Lung (tissue), 12 donors: ENCODE results near the gene BIRC5. TPM values are rescaled to one million over a fixed set of nuclear protein-coding genes. Genes with fewer than 3 reads are reported as not detected.

Experiments
- ATAC-seq: fragments of 200-7000 bp; cut with Tn5 transposase; one replicate; pipeline ENCODE4 v1.9.1; 2020; ENCODE audit warnings: moderate number of reproducible peaks; ENCODE audit not compliant: insufficient read depth, low FRiP score
- DNase-seq, 3 donors: peaks; one replicate each; pipeline ENCODE4 v3.0.0-alpha.2; 2013 to 2017
- H3K27ac ChIP-seq, 2 donors: one replicate each; pipeline ENCODE4 v1.5.1; 2013; ENCODE audit warnings: mild to moderate bottlenecking in 2 of 2, moderate library complexity in 2 of 2, control low read depth in 1 of 2, inconsistent platforms in 1 of 2, low read depth in 1 of 2, low read length in 1 of 2
- H3K27me3 ChIP-seq, 3 donors: one replicate each; pipeline ENCODE4 v1.5.1; 2013; ENCODE audit warnings: low read length in 2 of 3; ENCODE audit not compliant: control insufficient read depth in 3 of 3, insufficient read depth in 3 of 3
- H3K36me3 ChIP-seq, 4 donors: one replicate each; pipeline ENCODE4 v1.5.1; 2013; ENCODE audit warnings: low read length in 4 of 4, mild to moderate bottlenecking in 1 of 4, moderate library complexity in 1 of 4; ENCODE audit not compliant: control insufficient read depth in 4 of 4, insufficient read depth in 4 of 4
- H3K4me1 ChIP-seq, 5 donors: one replicate each; pipeline ENCODE4 v1.5.1; 2013; ENCODE audit warnings: low read length in 5 of 5, mild to moderate bottlenecking in 2 of 5, moderate library complexity in 1 of 5; ENCODE audit not compliant: control insufficient read depth in 5 of 5, insufficient read depth in 5 of 5
- H3K4me3 ChIP-seq: one replicate; pipeline ENCODE4 v1.5.1; 2013; ENCODE audit warnings: mild to moderate bottlenecking, control low read depth, moderate library complexity
- H3K9ac ChIP-seq, 2 donors: one replicate each; pipeline ENCODE4 v1.5.1; 2013; ENCODE audit warnings: low read length in 2 of 2, control low read depth in 1 of 2; ENCODE audit not compliant: insufficient read depth in 1 of 2
- H3K9me3 ChIP-seq, 4 donors: one replicate each; pipeline ENCODE4 v1.5.1; 2013; ENCODE audit warnings: low read length in 3 of 4, mild to moderate bottlenecking in 1 of 4, moderate library complexity in 1 of 4; ENCODE audit not compliant: control insufficient read depth in 4 of 4, insufficient read depth in 3 of 4
- CTCF ChIP-seq: IDR thresholded peaks from 2 replicates; pipeline ENCODE4 v1.5.1; 2012; ENCODE audit warnings: mild to moderate bottlenecking; ENCODE audit errors: control extremely low read depth, extremely low read depth
- WGBS, 2 donors: extraction: QIAGEN DNeasy Blood & Tissue Kit; methylation state at CpG; one replicate each; pipeline ENCODE4 v1.1.7; 2013; 5-methylcytosine and 5-hydroxymethylcytosine counted together
- polyA plus RNA-seq, 2 donors: library from polyadenylated mRNA; stranded (reverse); fragments of 200-250 nt; gene quantifications; one replicate each; pipeline ENCODE4 v1.2.1, GENCODE V29; 2013
- total RNA-seq, 2 donors: library from RNA; depleted of rRNA in 1 of 2; stranded (reverse); fragments of >200 nt in 1 of 2; gene quantifications; one replicate each; pipeline ENCODE4 v1.2.1, GENCODE V29; 2014 to 2021
- donor health status: control.
- donor health status: control.
- donor health status: Bipolar disorder and iron deficiency.
- donor health status: healthy.
- donor health status: DM: yes; HTN: yes; CAD: no.

The BIRC5 gene
- total and polyA plus RNA-seq, 4 donors, result 1.1 to 11.2 (median 2.4) TPM

- Histone ChIP-seq H3K9ac (no peak overlapping the region), H3K36me3 (no peaks in the 10 kb centered on the region), H3K9me3 (no peaks in the 10 kb centered on the region), H3K4me3 (no peak overlapping the region), H3K27me3 (no peaks in the 10 kb centered on the region), H3K4me1 (peaks cover 0 to 8% (median 0%) of the 10 kb centered on the region in 5 donors), H3K27ac (no peak overlapping the region)
- DNase-seq (peak in 1 of 3 donors; percentile 8), ATAC-seq (no peak)
- no peak for TF ChIP-seq CTCF
- whole genome bisulfite sequencing, 2 donors, result 75 to 80% methylated on average over 21 of the region's 21 CpGs
Observed at GRCh38 chr17:78242024-78242742, 28.1 kb downstream of the BIRC5 start.

GRCh38 chr17:78247304-78247703, 33.3 kb downstream of the BIRC5 start:
- Histone ChIP-seq H3K27me3 (no peaks in the 10 kb centered on the region), H3K4me3 (no peak overlapping the region), H3K9me3 (no peaks in the 10 kb centered on the region), H3K27ac (peak overlapping the region in 1 of 2 donors; percentile 37), H3K36me3 (no peaks in the 10 kb centered on the region), H3K4me1 (peaks cover 0 to 9% (median 0%) of the 10 kb centered on the region in 5 donors), H3K9ac (no peak overlapping the region)
- TF ChIP-seq CTCF, result no peak
- whole genome bisulfite sequencing, 2 donors, result 86 to 89% methylated on average over 8 of the region's 8 CpGs
- DNase-seq (no peak), ATAC-seq (no peak)

GRCh38 chr17:78248051-78248914, 34.2 kb downstream of the BIRC5 start:
- Histone ChIP-seq H3K4me1 (peaks cover 0 to 15% (median 2%) of the 10 kb centered on the region in 5 donors), H3K27me3 (no peaks in the 10 kb centered on the region), H3K27ac (peak overlapping the region; percentile 50 to 66), H3K9ac (no peak overlapping the region), H3K9me3 (no peaks in the 10 kb centered on the region), H3K4me3 (no peak overlapping the region), H3K36me3 (no peaks in the 10 kb centered on the region)
- DNase-seq (no peak), ATAC-seq (no peak)
- TF ChIP-seq CTCF, result no peak
- 78 to 79% methylated on average over 30 of the region's 30 CpGs for WGBS, 2 donors
